Mucosa of descending colon (tissue), 3 donors: Measurements from ENCODE around the gene EXOC6B. TPM values are rescaled to one million over a fixed set of nuclear protein-coding genes. Genes with fewer than 3 reads are reported as not detected.

Experiments
- ATAC-seq: fragments of 200-7000 bp; cut with Tn5 transposase; one replicate; pipeline ENCODE4 v1.9.1; 2020; ENCODE audit warnings: mild to moderate bottlenecking, moderate library complexity
- DNase-seq, 3 donors: peaks; one replicate each; pipeline ENCODE4 v3.0.0-alpha.2; 2020
- H3K36me3 ChIP-seq: fragments of 200-600 bp; one replicate; pipeline ENCODE4 v1.8.0; 2021; ENCODE audit warnings: low read depth, mild to moderate bottlenecking
- H3K4me1 ChIP-seq: fragments of 200-600 bp; one replicate; pipeline ENCODE4 v1.8.0; 2021; ENCODE audit warnings: low read depth, mild to moderate bottlenecking
- H3K4me3 ChIP-seq: fragments of 200-600 bp; one replicate; pipeline ENCODE4 v1.8.0; 2021; ENCODE audit warnings: mild to moderate bottlenecking
- H3K9me3 ChIP-seq: fragments of 200-600 bp; one replicate; pipeline ENCODE4 v1.8.0; 2021; ENCODE audit warnings: mild to moderate bottlenecking
- intact Hi-C, 2 donors: fragments of 100-400 bp; cut with DNase I in 1 of 2; cut with micrococcal nuclease in 1 of 2; formaldehyde crosslinking; loops; one replicate each; pipeline versions ENCODE4 v1.11.0 to v1.11.1; 2022; cut with DNase I, micrococcal nuclease
- total RNA-seq, 3 donors: library from RNA; stranded (reverse); fragmentation: NEBNext Ultra II Directional in 2 of 3; extraction: Animal tissue kit (Norgen Biotek cat#: 25700) in 2 of 3; gene quantifications; one replicate each; pipeline versions ENCODE4 v1.2.1 to v1.2.4, GENCODE V29; 2021 to 2023
- TF ChIP-seq, protein P1 (sequence below): fragments of 200-600 bp; IDR thresholded peaks from one replicate; pipeline ENCODE4 v1.8.0; 2022; ENCODE audit warnings: antibody characterized with exemption, mild to moderate bottlenecking
- donor health status: DM: no; HTN: no; CAD: no; lungs with moderate emphysema.
- donor health status: DM: no; HTN: no; CAD: no.
- donor health status: DM: no; HTN: yes; CAD: no.

EXOC6B gene
- total RNA-seq, 3 donors from 2014 or later: 19.4 to 52.4 (median 28.8) TPM

- Histone ChIP-seq H3K36me3 (no peaks in the 10 kb centered on the region), H3K4me3 (no peak overlapping the region), H3K4me1 (peaks cover 8% of the 10 kb centered on the region), H3K9me3 (no peaks in the 10 kb centered on the region)
- TF ChIP-seq, protein P1, sequence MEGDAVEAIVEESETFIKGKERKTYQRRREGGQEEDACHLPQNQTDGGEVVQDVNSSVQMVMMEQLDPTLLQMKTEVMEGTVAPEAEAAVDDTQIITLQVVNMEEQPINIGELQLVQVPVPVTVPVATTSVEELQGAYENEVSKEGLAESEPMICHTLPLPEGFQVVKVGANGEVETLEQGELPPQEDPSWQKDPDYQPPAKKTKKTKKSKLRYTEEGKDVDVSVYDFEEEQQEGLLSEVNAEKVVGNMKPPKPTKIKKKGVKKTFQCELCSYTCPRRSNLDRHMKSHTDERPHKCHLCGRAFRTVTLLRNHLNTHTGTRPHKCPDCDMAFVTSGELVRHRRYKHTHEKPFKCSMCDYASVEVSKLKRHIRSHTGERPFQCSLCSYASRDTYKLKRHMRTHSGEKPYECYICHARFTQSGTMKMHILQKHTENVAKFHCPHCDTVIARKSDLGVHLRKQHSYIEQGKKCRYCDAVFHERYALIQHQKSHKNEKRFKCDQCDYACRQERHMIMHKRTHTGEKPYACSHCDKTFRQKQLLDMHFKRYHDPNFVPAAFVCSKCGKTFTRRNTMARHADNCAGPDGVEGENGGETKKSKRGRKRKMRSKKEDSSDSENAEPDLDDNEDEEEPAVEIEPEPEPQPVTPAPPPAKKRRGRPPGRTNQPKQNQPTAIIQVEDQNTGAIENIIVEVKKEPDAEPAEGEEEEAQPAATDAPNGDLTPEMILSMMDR: peak; percentile 99
- DNase-seq (peak; percentile 85 to 93 (median 92)), ATAC-seq (peak; percentile 100)
- intact Hi-C loops: loop anchor here (5.0 kb wide), 1 partner anchor 90 kb away; no protein-coding TSS in a partner anchor
Measured at GRCh38 chr2:72862239-72862988, 36.6 kb upstream of the EXOC6B start.

GRCh38 chr2:72859831-72860262, 34.0 kb upstream of the EXOC6B start:
- intact Hi-C loops: loop anchor here (5.0 kb wide), 1 partner anchor 88 kb away; no protein-coding TSS in a partner anchor
- peak; percentile 78 for ATAC-seq
- TF ChIP-seq, protein P1: peak; percentile 24
- H3K9me3 ChIP-seq: no peaks in the 10 kb centered on the region
- peaks cover 8% of the 10 kb centered on the region for H3K4me1 ChIP-seq
- peak in 2 of 3 donors; percentile 60 to 93 for DNase-seq
- no peaks in the 10 kb centered on the region for H3K36me3 ChIP-seq
- no peak overlapping the region for H3K4me3 ChIP-seq

- no peak for DNase-seq
- no peak overlapping the region for H3K4me3 ChIP-seq
- no peaks in the 10 kb centered on the region for H3K4me1 ChIP-seq
- ATAC-seq: no peak
- TF ChIP-seq, protein P1: no peak
- intact Hi-C loops: no loop called here
- no peaks in the 10 kb centered on the region for H3K9me3 ChIP-seq
- H3K36me3 ChIP-seq: no peaks in the 10 kb centered on the region
Measured at GRCh38 chr2:72851333-72851732, 25.5 kb upstream of the EXOC6B start.

DNA sequence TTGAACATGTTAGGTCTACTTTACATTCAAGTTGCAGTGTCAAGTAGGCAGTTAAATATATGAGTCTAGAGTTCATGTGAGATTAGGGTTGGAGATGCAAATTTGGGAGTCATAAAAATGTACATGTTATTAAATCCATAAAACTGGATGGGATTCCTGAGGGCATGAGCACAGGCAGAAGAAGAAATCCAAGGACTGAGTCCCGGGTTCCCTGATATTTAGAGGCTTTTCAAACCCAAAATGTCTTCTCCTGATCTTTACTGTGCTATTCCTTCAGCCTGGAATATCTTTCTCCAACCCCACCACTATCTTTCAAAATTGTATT, 23.3 kb upstream of the EXOC6B start:
- TF ChIP-seq, protein P1: no peak
- Histone ChIP-seq H3K9me3 (no peaks in the 10 kb centered on the region), H3K4me3 (no peak overlapping the region), H3K4me1 (no peaks in the 10 kb centered on the region), H3K36me3 (no peaks in the 10 kb centered on the region)
- no peak for ATAC-seq
- DNase-seq: no peak
- intact Hi-C loops: no loop called here

- TF ChIP-seq, protein P1: no peak
- ATAC-seq (no peak), DNase-seq (no peak)
- H3K9me3 ChIP-seq: no peaks in the 10 kb centered on the region
- H3K4me3 ChIP-seq: no peak overlapping the region
- H3K4me1 ChIP-seq: no peaks in the 10 kb centered on the region
- no peaks in the 10 kb centered on the region for H3K36me3 ChIP-seq
- intact Hi-C loops: no loop called here
Measured at GRCh38 chr2:72848436-72849137, 22.8 kb upstream of the EXOC6B start.
